ENCODE data around the gene MLLT1. TPM values are rescaled to one million over a fixed set of nuclear protein-coding genes. Genes with fewer than 3 reads are reported as not detected.

The MLLT1 gene
- total RNA-seq, 1 experiment from 2014 or later = 80.1 TPM

GRCh38 chr19:6279620-6279930, 200 bp downstream of the MLLT1 start:
- Histone ChIP-seq H3K4me3 (ENCODE audit: low read depth, low read length, poor library complexity, severe bottlenecking) (peak overlapping the region; percentile 99), H3K27me3 (replicated peaks; ENCODE audit: insufficient read depth, low read depth, low read length, poor library complexity) (no peaks in the 10 kb centered on the region), H3K4me1 (ENCODE audit: insufficient read depth, low read length, poor library complexity, severe bottlenecking) (peaks cover 12% of the 10 kb centered on the region), H3K36me3 (ENCODE audit: insufficient read depth, low read length, poor library complexity, severe bottlenecking) (no peaks in the 10 kb centered on the region), H3K27ac (ENCODE audit: low read depth, low read length, poor library complexity, severe bottlenecking) (peak overlapping the region; percentile 90), H3K9me3 (ENCODE audit: low read depth, low read length, poor library complexity, severe bottlenecking) (no peaks in the 10 kb centered on the region)
- ChIA-PET POLR2A (ENCODE audit: low non-redundant PET) (no interaction called here), CTCF (no interaction called here)
- peak; percentile 13 for DNase-seq (ENCODE audit: low spot score)
- no TSS peak for BruUV-seq (replicated peaks)
- intact Hi-C loops (cut with micrococcal nuclease; ENCODE audit: unreplicated experiment) = no loop called here
- TF ChIP-seq CTCF (conservative IDR thresholded peaks at IDR 0.05; ENCODE audit: low read depth, low read length) = no peak
- no peak for TF ChIP-seq EZH2 (IDR thresholded peaks at IDR 0.05; ENCODE audit: borderline replicate concordance, low read depth, low read length, poor library complexity, severe bottlenecking)

GRCh38 chr19:6278740-6279619, 795 bp downstream of the MLLT1 start:
- Histone ChIP-seq H3K36me3 (ENCODE audit: insufficient read depth, low read length, poor library complexity, severe bottlenecking) (no peaks in the 10 kb centered on the region), H3K4me1 (ENCODE audit: insufficient read depth, low read length, poor library complexity, severe bottlenecking) (peaks cover 12% of the 10 kb centered on the region), H3K9me3 (ENCODE audit: low read depth, low read length, poor library complexity, severe bottlenecking) (no peaks in the 10 kb centered on the region), H3K4me3 (ENCODE audit: low read depth, low read length, poor library complexity, severe bottlenecking) (peak overlapping the region; percentile 99), H3K27me3 (replicated peaks; ENCODE audit: insufficient read depth, low read depth, low read length, poor library complexity) (no peaks in the 10 kb centered on the region), H3K27ac (ENCODE audit: low read depth, low read length, poor library complexity, severe bottlenecking) (peak overlapping the region; percentile 90)
- CTCF ChIA-PET = no interaction called here
- POLR2A ChIA-PET (ENCODE audit: low non-redundant PET) = no interaction called here
- intact Hi-C loops (cut with micrococcal nuclease; ENCODE audit: unreplicated experiment) = no loop called here
- no TSS peak for BruUV-seq (replicated peaks)
- DNase-seq (ENCODE audit: low spot score) = no peak
- TF ChIP-seq CTCF (conservative IDR thresholded peaks at IDR 0.05; ENCODE audit: low read depth, low read length) = no peak
- no peak for TF ChIP-seq EZH2 (IDR thresholded peaks at IDR 0.05; ENCODE audit: borderline replicate concordance, low read depth, low read length, poor library complexity, severe bottlenecking)

GRCh38 chr19:6278051-6278450, 1.7 kb downstream of the MLLT1 start:
- H3K27ac ChIP-seq (ENCODE audit: low read depth, low read length, poor library complexity, severe bottlenecking) = peak overlapping the region; percentile 90
- H3K9me3 ChIP-seq (ENCODE audit: low read depth, low read length, poor library complexity, severe bottlenecking) = no peaks in the 10 kb centered on the region
- ChIA-PET POLR2A (ENCODE audit: low non-redundant PET) (no interaction called here), CTCF (no interaction called here)
- peaks cover 12% of the 10 kb centered on the region for H3K4me1 ChIP-seq (ENCODE audit: insufficient read depth, low read length, poor library complexity, severe bottlenecking)
- no peaks in the 10 kb centered on the region for H3K36me3 ChIP-seq (ENCODE audit: insufficient read depth, low read length, poor library complexity, severe bottlenecking)
- no peaks in the 10 kb centered on the region for H3K27me3 ChIP-seq (replicated peaks; ENCODE audit: insufficient read depth, low read depth, low read length, poor library complexity)
- intact Hi-C loops (cut with micrococcal nuclease; ENCODE audit: unreplicated experiment) = no loop called here
- no peak for DNase-seq (ENCODE audit: low spot score)
- BruUV-seq (replicated peaks) = no TSS peak
- H3K4me3 ChIP-seq (ENCODE audit: low read depth, low read length, poor library complexity, severe bottlenecking) = peak overlapping the region; percentile 99
- TF ChIP-seq EZH2 (IDR thresholded peaks at IDR 0.05; ENCODE audit: borderline replicate concordance, low read depth, low read length, poor library complexity, severe bottlenecking) (no peak), CTCF (conservative IDR thresholded peaks at IDR 0.05; ENCODE audit: low read depth, low read length) (no peak)
